HUES48 (cell line): ENCODE results near the gene TOX2.
"Not testable (repeated sequence)": the region's sequence is repeated elsewhere in the genome, so short reads cannot be mapped to it uniquely, and the experiment has no call there.

Source experiments
- H3K27ac ChIP-seq: one replicate; pipeline ENCODE4 v1.7.0; 2013; ENCODE audit warnings: low read depth, low read length, inconsistent platforms
- H3K27me3 ChIP-seq: 2 replicates; pipeline ENCODE4 v1.6.1; 2013; ENCODE audit warnings: mild to moderate bottlenecking, low read length; ENCODE audit not compliant: control insufficient read depth, insufficient read depth
- H3K36me3 ChIP-seq: 2 replicates; pipeline ENCODE4 v1.6.1; 2013; ENCODE audit warnings: low read length; ENCODE audit not compliant: control insufficient read depth, insufficient read depth
- H3K4me1 ChIP-seq: 2 replicates; pipeline ENCODE4 v1.6.1; 2013; ENCODE audit warnings: mild to moderate bottlenecking, low read length; ENCODE audit not compliant: control insufficient read depth, insufficient read depth
- H3K4me3 ChIP-seq: 2 replicates; pipeline ENCODE4 v1.5.1; 2013; ENCODE audit warnings: mild to moderate bottlenecking, low read depth, low read length
- H3K9ac ChIP-seq: 2 replicates; pipeline ENCODE4 v1.6.1; 2013; ENCODE audit warnings: mild to moderate bottlenecking, low read depth, low read length, moderate library complexity
- H3K9me3 ChIP-seq: 2 replicates; pipeline ENCODE4 v1.6.1; 2013; ENCODE audit warnings: low read length; ENCODE audit not compliant: control insufficient read depth, insufficient read depth

TOX2 gene

GRCh38 chr20:44038681-44039123 lies 124.0 kb downstream of the TOX2 start:
- H3K4me1 ChIP-seq = no peaks in the 10 kb centered on the region

DNA sequence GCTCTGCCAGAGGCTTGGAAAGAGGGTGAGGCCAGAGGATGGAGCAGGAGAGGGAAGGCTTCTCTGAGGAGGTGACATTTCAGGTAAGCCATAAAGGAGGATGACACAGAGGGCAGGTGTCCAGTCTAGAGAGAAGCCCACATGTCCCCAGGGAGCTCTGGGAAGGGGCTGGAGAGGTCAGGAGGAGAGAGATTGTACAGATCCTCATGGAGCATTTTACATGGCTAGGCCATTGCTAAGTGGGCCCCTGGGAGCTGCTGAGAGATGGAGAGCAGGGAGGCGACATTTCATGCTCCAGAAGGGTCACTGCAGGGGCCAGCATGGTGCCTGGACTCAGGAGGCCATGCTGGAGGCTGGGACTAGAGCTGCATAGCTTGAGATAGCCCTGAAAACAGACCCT lies 124.5 kb downstream of the TOX2 start:
- H3K27me3 ChIP-seq = no peaks in the 10 kb centered on the region
- no peaks in the 10 kb centered on the region for H3K9me3 ChIP-seq
- H3K4me1 ChIP-seq = no peaks in the 10 kb centered on the region
- no peak overlapping the region for H3K9ac ChIP-seq
- no peaks in the 10 kb centered on the region for H3K36me3 ChIP-seq
- no peak overlapping the region for H3K27ac ChIP-seq
- H3K4me3 ChIP-seq = no peak overlapping the region

More at GRCh38 chr20:44038681-44039123, 124.0 kb downstream of the TOX2 start:
- Histone ChIP-seq H3K27me3 (no peaks in the 10 kb centered on the region), H3K9me3 (no peaks in the 10 kb centered on the region), H3K9ac (no peak overlapping the region), H3K36me3 (no peaks in the 10 kb centered on the region), H3K4me3 (no peak overlapping the region), H3K27ac (no peak overlapping the region)

DNA sequence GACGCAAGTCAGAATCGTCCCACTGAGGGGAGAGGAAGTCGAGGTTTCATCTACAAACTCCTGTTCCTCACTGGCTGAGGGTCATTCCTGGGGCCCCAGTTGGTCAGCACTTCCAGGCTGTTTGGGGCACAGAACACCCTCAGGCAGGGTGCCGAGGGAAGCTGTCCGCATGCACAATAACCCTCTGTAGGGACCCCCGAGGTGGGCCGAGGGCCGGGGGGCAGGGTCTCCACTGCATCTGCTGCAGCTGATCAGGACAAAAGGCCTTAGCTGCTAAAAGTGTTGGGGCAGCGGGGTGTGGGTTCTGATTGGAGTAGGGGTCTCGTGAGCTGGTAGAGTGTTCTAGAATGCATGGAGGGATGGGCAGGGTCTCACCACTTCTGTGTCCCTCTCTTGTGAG lies 125.1 kb downstream of the TOX2 start:
- Histone ChIP-seq H3K27ac (no peak overlapping the region), H3K27me3 (no peaks in the 10 kb centered on the region), H3K9me3 (no peaks in the 10 kb centered on the region)

DNA sequence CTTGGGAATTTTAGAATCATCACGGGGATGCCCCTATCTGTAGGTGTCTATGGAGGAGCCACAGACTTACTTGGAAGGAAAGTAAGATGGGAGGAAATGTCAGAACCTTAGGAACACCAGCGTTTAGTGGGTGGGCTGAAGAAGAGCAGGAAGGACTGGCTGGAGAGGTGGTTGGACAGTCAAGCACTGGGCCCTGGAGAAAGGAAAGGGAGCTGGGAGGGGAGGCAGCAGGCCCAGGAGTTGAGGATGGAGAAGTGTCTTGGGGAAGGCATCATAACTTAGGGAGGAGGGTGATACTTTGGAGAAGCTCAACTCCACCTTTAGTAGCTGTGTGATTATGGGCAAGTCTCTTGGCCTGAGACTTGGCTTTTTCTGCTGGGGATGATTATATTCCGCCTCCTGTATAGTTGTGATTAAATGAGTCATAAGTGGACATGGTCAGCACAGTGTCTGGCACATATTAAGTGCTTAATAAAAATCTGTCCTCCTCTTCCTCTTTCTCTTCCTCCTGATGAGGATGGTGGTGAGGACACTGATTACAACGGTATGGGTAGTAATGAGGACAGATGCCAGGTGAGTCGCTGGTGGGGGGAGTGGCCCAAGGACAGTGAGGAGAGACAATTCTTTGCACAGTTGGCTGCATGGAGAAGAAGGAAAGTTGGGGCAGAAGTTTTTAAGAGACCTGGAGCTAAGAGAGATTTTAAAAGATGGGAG lies 125.7 kb downstream of the TOX2 start:
- Histone ChIP-seq H3K4me1 (no peaks in the 10 kb centered on the region), H3K9ac (no peak overlapping the region), H3K4me3 (no peak overlapping the region), H3K27me3 (no peaks in the 10 kb centered on the region), H3K27ac (no peak overlapping the region), H3K9me3 (no peaks in the 10 kb centered on the region), H3K36me3 (no peaks in the 10 kb centered on the region)

More for the DNA sequence above, 125.1 kb downstream of the TOX2 start:
- no peak overlapping the region for H3K9ac ChIP-seq
- no peaks in the 10 kb centered on the region for H3K4me1 ChIP-seq
- no peak overlapping the region for H3K4me3 ChIP-seq
- H3K36me3 ChIP-seq = no peaks in the 10 kb centered on the region

GRCh38 chr20:44041001-44041400 lies 126.3 kb downstream of the TOX2 start:
- no peak overlapping the region for H3K27ac ChIP-seq
- no peak overlapping the region for H3K9ac ChIP-seq

DNA sequence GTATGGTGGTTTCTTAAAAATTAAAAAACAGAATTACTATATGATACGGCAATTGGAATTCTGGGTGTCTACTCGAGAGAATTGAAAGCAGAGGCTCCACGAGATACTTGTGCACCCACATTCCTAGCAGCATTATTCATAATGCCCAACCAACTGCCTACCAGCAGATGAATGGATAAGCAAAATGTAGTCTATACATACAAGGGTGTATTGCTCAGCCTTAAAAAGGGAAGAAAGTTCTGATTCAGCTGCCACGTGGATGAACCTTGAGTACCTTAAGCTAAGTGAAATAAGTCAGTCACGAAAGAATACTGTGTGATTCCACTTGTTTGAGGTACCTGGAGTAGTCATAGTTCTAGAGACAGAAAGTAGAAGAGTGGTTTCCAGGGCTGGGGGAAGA lies 130.1 kb downstream of the TOX2 start:
- H3K4me3 ChIP-seq, H3K9me3 ChIP-seq, H3K27me3 ChIP-seq, H3K9ac ChIP-seq, H3K27ac ChIP-seq, H3K4me1 ChIP-seq, H3K36me3 ChIP-seq: not testable (repeated sequence)

More at GRCh38 chr20:44041001-44041400, 126.3 kb downstream of the TOX2 start:
- H3K4me1 ChIP-seq = no peaks in the 10 kb centered on the region
- H3K36me3 ChIP-seq = no peaks in the 10 kb centered on the region
- no peak overlapping the region for H3K4me3 ChIP-seq
- H3K9me3 ChIP-seq = no peaks in the 10 kb centered on the region
- no peaks in the 10 kb centered on the region for H3K27me3 ChIP-seq

- Histone ChIP-seq H3K9me3 (no peaks in the 10 kb centered on the region), H3K4me3 (no peak overlapping the region), H3K27me3 (no peaks in the 10 kb centered on the region), H3K27ac (no peak overlapping the region), H3K9ac (no peak overlapping the region), H3K36me3 (no peaks in the 10 kb centered on the region), H3K4me1 (no peaks in the 10 kb centered on the region)
Measured at GRCh38 chr20:44050327-44050726, 135.7 kb downstream of the TOX2 start.

DNA sequence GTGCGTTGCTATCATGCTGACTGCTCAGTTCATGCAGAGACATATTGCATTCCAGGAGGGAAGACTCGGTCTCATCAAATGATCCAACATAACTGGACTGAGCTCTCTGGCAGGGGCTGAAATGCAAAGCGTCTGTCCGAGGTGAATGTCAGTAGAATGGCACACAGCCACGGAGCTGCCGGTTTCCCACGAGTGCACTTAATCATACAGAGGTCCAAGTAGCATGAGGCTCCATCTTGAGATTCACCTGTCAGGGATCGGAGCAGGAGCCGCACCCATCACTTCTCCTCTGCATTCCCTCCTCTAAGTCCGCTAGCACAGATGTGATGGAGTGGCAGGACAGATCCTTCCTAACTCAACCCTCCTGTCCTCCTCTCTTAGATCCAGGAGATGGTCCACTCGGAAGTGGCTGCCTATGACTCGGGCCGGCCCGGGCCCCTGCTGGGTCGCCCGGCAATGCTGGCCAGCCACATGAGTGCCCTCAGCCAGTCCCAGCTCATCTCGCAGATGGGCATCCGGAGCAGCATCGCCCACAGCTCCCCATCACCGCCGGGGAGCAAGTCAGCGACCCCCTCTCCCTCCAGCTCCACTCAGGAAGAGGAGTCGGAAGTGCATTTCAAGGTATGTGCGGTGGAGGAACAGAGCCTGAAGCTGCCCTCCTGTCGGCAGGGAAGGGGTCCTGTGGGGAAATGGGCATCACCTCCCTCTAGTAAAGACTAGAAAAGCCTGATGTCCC lies 136.4 kb downstream of the TOX2 start:
- H3K27ac ChIP-seq = no peak overlapping the region
- no peaks in the 10 kb centered on the region for H3K9me3 ChIP-seq
- H3K4me3 ChIP-seq = no peak overlapping the region
- no peaks in the 10 kb centered on the region for H3K27me3 ChIP-seq
- no peaks in the 10 kb centered on the region for H3K36me3 ChIP-seq
- H3K9ac ChIP-seq = no peak overlapping the region
- no peaks in the 10 kb centered on the region for H3K4me1 ChIP-seq

DNA sequence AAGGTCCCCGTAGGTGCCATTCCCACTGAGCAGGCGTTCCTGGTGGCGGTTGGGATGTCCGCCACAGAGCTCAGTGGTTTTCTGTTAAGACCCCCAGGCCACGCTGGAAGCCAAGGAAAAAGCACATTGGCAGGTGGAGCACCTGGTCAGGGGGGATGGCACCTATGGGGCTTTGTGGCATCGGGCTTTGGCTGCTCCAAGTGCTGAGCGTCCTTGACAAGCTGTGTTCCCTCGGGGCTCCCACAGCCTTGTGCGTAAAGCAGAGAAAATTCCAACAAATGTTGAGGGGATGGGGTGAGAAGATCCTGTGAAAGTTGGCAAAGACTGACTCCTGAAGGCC lies 137.0 kb downstream of the TOX2 start:
- Histone ChIP-seq H3K27me3 (no peaks in the 10 kb centered on the region), H3K4me1 (no peaks in the 10 kb centered on the region), H3K27ac (no peak overlapping the region), H3K36me3 (no peaks in the 10 kb centered on the region), H3K9ac (no peak overlapping the region), H3K9me3 (no peaks in the 10 kb centered on the region), H3K4me3 (no peak overlapping the region)

- Histone ChIP-seq H3K9me3 (no peaks in the 10 kb centered on the region), H3K9ac (no peak overlapping the region), H3K4me3 (no peak overlapping the region), H3K4me1 (no peaks in the 10 kb centered on the region), H3K27ac (no peak overlapping the region), H3K36me3 (no peaks in the 10 kb centered on the region), H3K27me3 (no peaks in the 10 kb centered on the region)
Measured at GRCh38 chr20:44052166-44052565, 137.5 kb downstream of the TOX2 start.

DNA sequence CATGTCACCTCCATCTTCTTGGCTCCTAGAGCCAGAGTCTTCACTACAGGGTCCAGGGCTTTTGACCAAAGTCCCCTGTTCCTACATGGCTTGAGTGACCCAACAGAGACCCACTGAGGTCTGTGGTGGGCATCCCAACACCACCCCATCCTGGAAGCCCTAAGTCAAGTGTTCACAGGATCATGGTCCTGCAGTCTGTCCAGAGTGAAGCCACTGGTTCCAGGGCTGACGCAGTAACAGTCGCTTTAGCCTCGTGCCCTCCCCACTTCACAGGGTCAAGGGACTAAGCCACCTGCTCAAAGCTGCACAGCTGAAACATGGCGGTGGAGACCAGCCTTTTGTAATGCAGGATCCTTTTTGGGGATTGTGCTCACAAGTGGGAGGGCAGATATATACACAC lies 138.4 kb downstream of the TOX2 start:
- Histone ChIP-seq H3K9ac (no peak overlapping the region), H3K27ac (no peak overlapping the region), H3K4me3 (no peak overlapping the region), H3K36me3 (no peaks in the 10 kb centered on the region), H3K27me3 (no peaks in the 10 kb centered on the region), H3K9me3 (no peaks in the 10 kb centered on the region), H3K4me1 (no peaks in the 10 kb centered on the region)
